Karpas-422 (cell line): ENCODE measurements around the gene PHLDB2. TPM values are rescaled to one million over a fixed set of nuclear protein-coding genes. Genes with fewer than 3 reads are reported as not detected.

Experiments used
- DNase-seq: peaks from one replicate; pipeline ENCODE4 v3.0.0-alpha.2; 2015
- H2AFZ ChIP-seq: fragments of 200-600 bp; sonication (generic); 2 replicates; pipeline ENCODE4 v1.6.1; 2014; ENCODE audit warnings: antibody characterized with exemption, low read length, mixed read lengths
- H3K27ac ChIP-seq: fragments of 200-600 bp; sonication (generic); 2 replicates; pipeline ENCODE4 v1.5.1; 2014; ENCODE audit warnings: mild to moderate bottlenecking, low read length, moderate library complexity
- H3K27me3 ChIP-seq: fragments of 200-600 bp; sonication (generic); 2 replicates; pipeline ENCODE4 v1.6.1; 2014; ENCODE audit warnings: low read length, mixed read lengths
- H3K36me3 ChIP-seq: fragments of 200-600 bp; sonication (generic); 2 replicates; pipeline ENCODE4 v1.6.1; 2014; ENCODE audit warnings: low read length, mixed read lengths; ENCODE audit not compliant: insufficient read depth
- H3K4me1 ChIP-seq: fragments of 200-600 bp; sonication (generic); 2 replicates; pipeline ENCODE4 v1.6.1; 2014; ENCODE audit warnings: mild to moderate bottlenecking, low read length, mixed read lengths
- H3K4me2 ChIP-seq: fragments of 200-600 bp; sonication (generic); 2 replicates; pipeline ENCODE4 v1.6.1; 2014; ENCODE audit warnings: low read length, low read depth, mild to moderate bottlenecking; ENCODE audit not compliant: poor library complexity, severe bottlenecking
- H3K4me3 ChIP-seq: fragments of 200-600 bp; sonication (generic); 2 replicates; pipeline ENCODE4 v1.5.1; 2014; ENCODE audit warnings: mild to moderate bottlenecking, antibody characterized with exemption, low read length, mixed read lengths
- H3K79me2 ChIP-seq: fragments of 200-600 bp; sonication (generic); 2 replicates; pipeline ENCODE4 v1.6.1; 2014; ENCODE audit warnings: mild to moderate bottlenecking, low read length, mixed read lengths
- H3K9ac ChIP-seq: fragments of 200-600 bp; sonication (generic); 2 replicates; pipeline ENCODE4 v1.6.0; 2014; ENCODE audit warnings: low read length
- H3K9me2 ChIP-seq: fragments of 200-600 bp; sonication (generic), shearing (Covaris generic); replicated peaks from 2 replicates; pipeline ENCODE4 v1.6.0; 2014; ENCODE audit warnings: mild to moderate bottlenecking, low read length, moderate library complexity; ENCODE audit not compliant: insufficient read depth
- H3K9me3 ChIP-seq: fragments of 300-700, 200-600 bp; sonication (generic); 2 replicates; pipeline ENCODE4 v1.6.1; 2014; ENCODE audit warnings: low read length, mixed read lengths
- H4K20me1 ChIP-seq: fragments of 200-600 bp; sonication (generic); 2 replicates; pipeline ENCODE4 v1.6.1; 2014; ENCODE audit warnings: mild to moderate bottlenecking, antibody characterized with exemption, low read length, low read depth; ENCODE audit not compliant: insufficient read depth
- total RNA-seq: library from RNA; depleted of rRNA; stranded (reverse); fragments of >200 nt; shearing (Covaris generic); gene quantifications from 2 replicates; pipeline ENCODE4 v1.2.3, GENCODE V29; 2014; ENCODE audit warnings: low replicate concordance

Gene PHLDB2
- total RNA-seq, 1 experiment from 2014 or later, result 2.1 TPM

- no peaks in the 10 kb centered on the region for H3K79me2 ChIP-seq
- no peaks in the 10 kb centered on the region for H3K9me3 ChIP-seq
- no peak overlapping the region for H3K27ac ChIP-seq
- no peaks in the 10 kb centered on the region for H3K4me1 ChIP-seq
- H3K4me2 ChIP-seq, result no peak overlapping the region
- H3K9me2 ChIP-seq, result no peaks in the 10 kb centered on the region
- H2AFZ ChIP-seq, result no peak overlapping the region
- H3K27me3 ChIP-seq, result no peaks in the 10 kb centered on the region
- no peak for DNase-seq
- H3K9ac ChIP-seq, result no peak overlapping the region
- H3K4me3 ChIP-seq, result no peak overlapping the region
- no peaks in the 10 kb centered on the region for H3K36me3 ChIP-seq
- no peaks in the 10 kb centered on the region for H4K20me1 ChIP-seq
Measured at GRCh38 chr3:111952086-111952485, 93.0 kb downstream of the PHLDB2 start.

- H3K9me2 ChIP-seq, result no peaks in the 10 kb centered on the region
- no peak overlapping the region for H3K4me2 ChIP-seq
- H4K20me1 ChIP-seq, result no peaks in the 10 kb centered on the region
- H3K9ac ChIP-seq, result no peak overlapping the region
- H3K27me3 ChIP-seq, result no peaks in the 10 kb centered on the region
- no peak for DNase-seq
- H3K4me1 ChIP-seq, result no peaks in the 10 kb centered on the region
- no peaks in the 10 kb centered on the region for H3K36me3 ChIP-seq
- no peak overlapping the region for H2AFZ ChIP-seq
- no peaks in the 10 kb centered on the region for H3K9me3 ChIP-seq
- no peak overlapping the region for H3K27ac ChIP-seq
- H3K4me3 ChIP-seq, result no peak overlapping the region
- no peaks in the 10 kb centered on the region for H3K79me2 ChIP-seq
Measured at GRCh38 chr3:111952866-111953450, 93.9 kb downstream of the PHLDB2 start.

GRCh38 chr3:111954228-111954990 lies 95.3 kb downstream of the PHLDB2 start:
- no peak overlapping the region for H3K27ac ChIP-seq
- H3K9ac ChIP-seq, result no peak overlapping the region
- DNase-seq, result no peak
- no peaks in the 10 kb centered on the region for H3K4me1 ChIP-seq
- no peaks in the 10 kb centered on the region for H3K9me2 ChIP-seq
- no peaks in the 10 kb centered on the region for H3K79me2 ChIP-seq
- H3K4me2 ChIP-seq, result no peak overlapping the region
- no peaks in the 10 kb centered on the region for H4K20me1 ChIP-seq
- H3K36me3 ChIP-seq, result no peaks in the 10 kb centered on the region
- no peaks in the 10 kb centered on the region for H3K9me3 ChIP-seq
- H3K4me3 ChIP-seq, result no peak overlapping the region
- H3K27me3 ChIP-seq, result no peaks in the 10 kb centered on the region
- H2AFZ ChIP-seq, result no peak overlapping the region

- no peaks in the 10 kb centered on the region for H4K20me1 ChIP-seq
- no peaks in the 10 kb centered on the region for H3K36me3 ChIP-seq
- no peak overlapping the region for H3K9ac ChIP-seq
- H3K4me2 ChIP-seq, result no peak overlapping the region
- no peaks in the 10 kb centered on the region for H3K9me3 ChIP-seq
- no peaks in the 10 kb centered on the region for H3K9me2 ChIP-seq
- no peaks in the 10 kb centered on the region for H3K79me2 ChIP-seq
- H3K27ac ChIP-seq, result no peak overlapping the region
- no peak overlapping the region for H3K4me3 ChIP-seq
- H2AFZ ChIP-seq, result no peak overlapping the region
- no peaks in the 10 kb centered on the region for H3K4me1 ChIP-seq
- no peak for DNase-seq
- H3K27me3 ChIP-seq, result no peaks in the 10 kb centered on the region
Measured at GRCh38 chr3:111955876-111956275, 96.8 kb downstream of the PHLDB2 start.

GRCh38 chr3:111956449-111956848 lies 97.4 kb downstream of the PHLDB2 start:
- Histone ChIP-seq H3K4me2 (no peak overlapping the region), H2AFZ (no peak overlapping the region), H3K4me1 (no peaks in the 10 kb centered on the region), H3K36me3 (no peaks in the 10 kb centered on the region), H3K9ac (no peak overlapping the region), H4K20me1 (no peaks in the 10 kb centered on the region), H3K9me3 (no peaks in the 10 kb centered on the region), H3K79me2 (no peaks in the 10 kb centered on the region), H3K9me2 (no peaks in the 10 kb centered on the region), H3K27me3 (no peaks in the 10 kb centered on the region), H3K27ac (no peak overlapping the region), H3K4me3 (no peak overlapping the region)
- no peak for DNase-seq

GRCh38 chr3:111956995-111957734 lies 98.1 kb downstream of the PHLDB2 start:
- H3K4me2 ChIP-seq, result no peak overlapping the region

GRCh38 chr3:111961461-111962164 lies 102.5 kb downstream of the PHLDB2 start:
- no peaks in the 10 kb centered on the region for H3K9me2 ChIP-seq
- no peak overlapping the region for H3K4me3 ChIP-seq
- no peaks in the 10 kb centered on the region for H3K79me2 ChIP-seq
- peaks cover 2% of the 10 kb centered on the region; the same call in 1 of the 2 replicates for H3K4me1 ChIP-seq
- H3K4me2 ChIP-seq, result no peak overlapping the region
- H4K20me1 ChIP-seq, result no peaks in the 10 kb centered on the region
- no peaks in the 10 kb centered on the region for H3K9me3 ChIP-seq
- no peaks in the 10 kb centered on the region for H3K36me3 ChIP-seq
- H2AFZ ChIP-seq, result peak overlapping the region; percentile 55; the same call in 1 of the 2 replicates
- no peak for DNase-seq
- no peak overlapping the region for H3K9ac ChIP-seq
- no peak overlapping the region for H3K27ac ChIP-seq
- H3K27me3 ChIP-seq, result no peaks in the 10 kb centered on the region

More at GRCh38 chr3:111956995-111957734, 98.1 kb downstream of the PHLDB2 start:
- Histone ChIP-seq H3K9ac (no peak overlapping the region), H2AFZ (no peak overlapping the region), H3K9me2 (no peaks in the 10 kb centered on the region), H3K27me3 (no peaks in the 10 kb centered on the region), H3K4me3 (no peak overlapping the region), H3K79me2 (no peaks in the 10 kb centered on the region), H3K9me3 (no peaks in the 10 kb centered on the region), H4K20me1 (no peaks in the 10 kb centered on the region), H3K36me3 (no peaks in the 10 kb centered on the region), H3K4me1 (no peaks in the 10 kb centered on the region), H3K27ac (no peak overlapping the region)
- no peak for DNase-seq

GRCh38 chr3:111963424-111963823 lies 104.4 kb downstream of the PHLDB2 start:
- H3K9me2 ChIP-seq, result no peaks in the 10 kb centered on the region
- H3K9me3 ChIP-seq, result no peaks in the 10 kb centered on the region
- H2AFZ ChIP-seq, result no peak overlapping the region
- no peak overlapping the region for H3K4me3 ChIP-seq
- no peak for DNase-seq
- H4K20me1 ChIP-seq, result no peaks in the 10 kb centered on the region
- no peaks in the 10 kb centered on the region for H3K36me3 ChIP-seq
- no peak overlapping the region for H3K4me2 ChIP-seq
- H3K4me1 ChIP-seq, result peaks cover 18% of the 10 kb centered on the region
- H3K27ac ChIP-seq, result no peak overlapping the region
- H3K27me3 ChIP-seq, result no peaks in the 10 kb centered on the region
- H3K9ac ChIP-seq, result no peak overlapping the region
- no peaks in the 10 kb centered on the region for H3K79me2 ChIP-seq
